ENCODE results near the gene URI1. TPM values are rescaled to one million over a fixed set of nuclear protein-coding genes. Genes with fewer than 3 reads are reported as not detected.
A peak's percentile ranks its signal among the peaks of the same experiment; 100 is the strongest.

Gene URI1
- total and polyA plus RNA-seq, 2 experiments from 2014 or later: 49.7 to 49.9 TPM

DNA sequence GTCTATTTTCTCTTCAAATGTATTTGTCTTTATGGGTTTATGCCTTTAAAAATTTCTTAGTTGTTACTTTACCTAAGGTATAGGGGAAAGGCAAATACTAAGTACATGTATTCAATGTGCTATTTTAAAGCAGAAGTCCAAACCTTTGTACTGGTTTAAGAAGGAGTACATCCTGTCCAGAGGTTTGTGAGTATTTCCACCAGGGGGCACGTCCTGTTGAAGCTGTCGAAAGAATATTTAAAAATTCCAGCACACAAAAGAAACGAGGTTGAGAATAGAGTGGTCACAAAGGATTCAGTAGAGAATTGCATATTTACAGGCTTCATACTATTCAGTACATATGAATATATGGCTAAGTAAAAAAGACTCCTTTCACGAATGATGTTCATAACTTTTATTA, 59.8 kb downstream of the URI1 start:
- Histone ChIP-seq H3K27me3 (no peaks in the 10 kb centered on the region), H3K27ac (no peak overlapping the region), H3K36me3 (peaks cover 3% of the 10 kb centered on the region), H3K4me3 (no peak overlapping the region), H3K9me3 (ENCODE audit: low read depth) (no peaks in the 10 kb centered on the region), H3K4me1 (ENCODE audit: low read depth) (no peaks in the 10 kb centered on the region)
- peak; percentile 7 to 23 for DNase-seq (ENCODE audit: low read depth in 1 of 2, low spot score in 1 of 2)
- peak; percentile 30 for TF ChIP-seq CTCF (IDR thresholded peaks at IDR 0.05; ENCODE audit: low read depth, low read length)

DNA sequence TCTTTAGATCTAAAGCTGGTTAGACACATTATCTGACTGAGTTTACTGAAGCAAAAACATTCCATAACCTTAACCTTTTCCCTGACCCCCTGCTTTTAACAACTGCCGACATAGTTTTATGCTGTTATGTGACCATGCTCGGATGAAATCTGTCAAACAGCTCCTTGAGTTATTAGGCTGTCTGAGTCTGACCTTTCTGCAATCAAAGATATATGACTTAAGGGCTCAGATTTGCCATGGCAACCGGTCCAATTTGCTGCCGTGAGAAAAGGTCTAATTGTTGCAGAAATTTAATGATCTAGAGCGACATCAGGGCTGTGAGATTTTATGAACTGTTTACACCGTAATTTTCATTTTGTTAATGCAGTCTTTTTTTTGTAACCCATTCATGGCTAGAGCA, 61.8 kb downstream of the URI1 start:
- DNase-seq (ENCODE audit: low read depth in 1 of 2, low spot score in 1 of 2): no peak
- Histone ChIP-seq H3K36me3 (peaks cover 6% of the 10 kb centered on the region), H3K27me3 (no peaks in the 10 kb centered on the region), H3K9me3 (ENCODE audit: low read depth) (no peaks in the 10 kb centered on the region), H3K4me1 (ENCODE audit: low read depth) (no peaks in the 10 kb centered on the region), H3K4me3 (no peak overlapping the region), H3K27ac (peak overlapping the region; percentile 46)
- no peak for TF ChIP-seq CTCF (IDR thresholded peaks at IDR 0.05; ENCODE audit: low read depth, low read length)

DNA sequence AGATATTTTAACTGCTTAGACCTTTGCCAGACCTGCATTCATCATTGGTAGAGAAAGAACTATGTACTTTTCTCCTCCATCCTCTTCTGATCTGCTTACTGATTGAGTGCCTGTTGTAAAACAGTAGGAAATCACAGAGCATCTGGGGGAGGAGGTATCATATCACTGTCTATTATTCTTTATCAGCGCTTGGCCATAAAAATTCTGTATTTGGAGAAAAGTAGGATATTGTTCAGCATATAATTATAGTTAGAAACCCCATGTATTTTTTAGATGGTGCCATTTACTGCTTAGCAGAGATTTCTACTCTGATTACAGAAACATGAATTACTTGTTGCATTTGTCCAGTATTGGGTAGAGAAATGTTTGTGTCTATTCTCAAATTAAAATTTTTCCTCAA, 62.4 kb downstream of the URI1 start:
- Histone ChIP-seq H3K27me3 (no peaks in the 10 kb centered on the region), H3K4me3 (no peak overlapping the region), H3K9me3 (ENCODE audit: low read depth) (no peaks in the 10 kb centered on the region), H3K27ac (peak overlapping the region; percentile 46), H3K4me1 (ENCODE audit: low read depth) (no peaks in the 10 kb centered on the region), H3K36me3 (peaks cover 11% of the 10 kb centered on the region)
- no peak for DNase-seq (ENCODE audit: low read depth in 1 of 2, low spot score in 1 of 2)
- no peak for TF ChIP-seq CTCF (IDR thresholded peaks at IDR 0.05; ENCODE audit: low read depth, low read length)

DNA sequence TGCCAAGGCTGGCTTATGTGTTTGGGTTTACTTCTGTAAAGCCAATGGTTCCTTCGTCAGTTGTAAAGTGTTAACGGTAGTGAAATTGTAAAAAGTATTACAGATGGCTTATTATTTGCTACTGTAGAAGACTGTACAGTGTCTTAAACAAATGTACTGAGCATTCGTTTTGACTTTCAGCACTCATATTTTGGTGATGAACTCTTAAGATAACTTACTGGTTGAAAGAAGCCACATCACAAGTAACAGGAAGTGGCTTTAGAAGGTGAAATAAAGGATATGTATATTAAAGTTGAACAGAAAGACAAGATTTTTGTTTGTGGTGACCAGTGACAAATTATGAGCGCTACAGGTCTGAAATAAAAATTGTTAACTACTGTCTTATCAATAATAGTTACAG, 64.2 kb downstream of the URI1 start:
- Histone ChIP-seq H3K27me3 (no peaks in the 10 kb centered on the region), H3K36me3 (peaks cover 17% of the 10 kb centered on the region), H3K4me3 (no peak overlapping the region), H3K27ac (no peak overlapping the region), H3K9me3 (ENCODE audit: low read depth) (no peaks in the 10 kb centered on the region), H3K4me1 (ENCODE audit: low read depth) (no peaks in the 10 kb centered on the region)
- TF ChIP-seq CTCF (IDR thresholded peaks at IDR 0.05; ENCODE audit: low read depth, low read length): no peak
- DNase-seq (ENCODE audit: low read depth in 1 of 2, low spot score in 1 of 2): no peak

DNA sequence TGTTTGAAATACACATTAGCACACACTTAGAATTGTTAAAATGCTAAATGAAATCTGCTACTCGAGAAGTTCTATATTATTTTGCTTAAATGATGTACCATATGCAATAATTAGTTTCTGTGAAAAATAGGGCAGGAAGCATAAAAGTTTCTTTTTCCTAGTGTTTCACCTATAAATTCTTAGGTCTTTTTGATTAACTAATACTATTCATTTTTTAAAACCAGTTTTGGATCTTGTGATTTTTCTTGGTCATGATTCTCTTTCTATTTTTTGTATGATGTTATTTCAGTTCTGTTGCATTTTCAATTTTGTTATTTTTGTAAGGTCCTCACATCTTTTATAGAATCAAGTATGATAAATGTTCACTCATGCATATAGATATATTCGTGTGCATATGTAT, 66.1 kb downstream of the URI1 start:
- no peak for DNase-seq (ENCODE audit: low read depth in 1 of 2, low spot score in 1 of 2)
- Histone ChIP-seq H3K27me3 (no peaks in the 10 kb centered on the region), H3K9me3 (ENCODE audit: low read depth) (no peaks in the 10 kb centered on the region), H3K4me3 (no peak overlapping the region), H3K4me1 (ENCODE audit: low read depth) (no peaks in the 10 kb centered on the region), H3K36me3 (peaks cover 22% of the 10 kb centered on the region), H3K27ac (no peak overlapping the region)
- no peak for TF ChIP-seq CTCF (IDR thresholded peaks at IDR 0.05; ENCODE audit: low read depth, low read length)

DNA sequence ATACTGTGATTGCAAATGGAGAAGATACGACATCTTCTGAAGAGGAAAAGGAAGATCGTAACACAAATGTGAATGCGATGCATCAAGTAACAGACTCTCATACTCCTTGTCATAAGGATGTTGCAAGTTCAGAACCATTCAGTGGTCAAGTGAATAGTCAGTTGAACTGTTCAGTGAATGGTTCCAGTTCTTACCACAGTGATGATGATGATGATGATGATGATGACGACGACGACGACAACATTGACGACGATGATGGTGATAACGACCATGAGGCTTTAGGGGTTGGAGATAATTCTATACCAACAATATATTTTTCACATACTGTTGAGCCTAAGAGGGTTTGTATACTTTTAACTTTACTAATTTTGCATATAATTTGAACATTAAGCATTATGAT, 67.0 kb downstream of the URI1 start:
- H3K4me3 ChIP-seq: no peak overlapping the region
- no peaks in the 10 kb centered on the region for H3K4me1 ChIP-seq (ENCODE audit: low read depth)
- no peaks in the 10 kb centered on the region for H3K27me3 ChIP-seq
- no peak for DNase-seq (ENCODE audit: low read depth in 1 of 2, low spot score in 1 of 2)
- no peak for TF ChIP-seq CTCF (IDR thresholded peaks at IDR 0.05; ENCODE audit: low read depth, low read length)
- peaks cover 24% of the 10 kb centered on the region for H3K36me3 ChIP-seq
- no peaks in the 10 kb centered on the region for H3K9me3 ChIP-seq (ENCODE audit: low read depth)
- no peak overlapping the region for H3K27ac ChIP-seq

Data from cardiac muscle cell (in vitro differentiated cells and primary cell).